Breast epithelium (tissue), 3 donors: ENCODE data around the gene BEAN1.

ENCODE experiments used
- POLR2AphosphoS5 ChIP-seq, 3 donors: sonication (generic); formaldehyde crosslinking; IDR thresholded peaks; one replicate each; pipeline ENCODE4 v1.6.1; 2017; ENCODE audit warnings: antibody characterized with exemption in 3 of 3
- TF ChIP-seq, protein P1 (sequence below), 3 donors: fragments of 450-650 bp; IDR thresholded peaks; one replicate each; pipeline ENCODE4 v1.5.1; 2016 to 2017; ENCODE audit warnings: antibody characterized with exemption in 3 of 3, mild to moderate bottlenecking in 3 of 3, moderate library complexity in 3 of 3

- no peak for TF ChIP-seq POLR2AphosphoS5 (IDR thresholded peaks at IDR 0.05)
- TF ChIP-seq, protein P1, sequence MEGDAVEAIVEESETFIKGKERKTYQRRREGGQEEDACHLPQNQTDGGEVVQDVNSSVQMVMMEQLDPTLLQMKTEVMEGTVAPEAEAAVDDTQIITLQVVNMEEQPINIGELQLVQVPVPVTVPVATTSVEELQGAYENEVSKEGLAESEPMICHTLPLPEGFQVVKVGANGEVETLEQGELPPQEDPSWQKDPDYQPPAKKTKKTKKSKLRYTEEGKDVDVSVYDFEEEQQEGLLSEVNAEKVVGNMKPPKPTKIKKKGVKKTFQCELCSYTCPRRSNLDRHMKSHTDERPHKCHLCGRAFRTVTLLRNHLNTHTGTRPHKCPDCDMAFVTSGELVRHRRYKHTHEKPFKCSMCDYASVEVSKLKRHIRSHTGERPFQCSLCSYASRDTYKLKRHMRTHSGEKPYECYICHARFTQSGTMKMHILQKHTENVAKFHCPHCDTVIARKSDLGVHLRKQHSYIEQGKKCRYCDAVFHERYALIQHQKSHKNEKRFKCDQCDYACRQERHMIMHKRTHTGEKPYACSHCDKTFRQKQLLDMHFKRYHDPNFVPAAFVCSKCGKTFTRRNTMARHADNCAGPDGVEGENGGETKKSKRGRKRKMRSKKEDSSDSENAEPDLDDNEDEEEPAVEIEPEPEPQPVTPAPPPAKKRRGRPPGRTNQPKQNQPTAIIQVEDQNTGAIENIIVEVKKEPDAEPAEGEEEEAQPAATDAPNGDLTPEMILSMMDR (IDR thresholded peaks at IDR 0.05) = no peak
Measured at GRCh38 chr16:66494916-66495315, 67.8 kb downstream of the BEAN1 start.
